Measurements from ENCODE around the gene TEK. TPM values are rescaled to one million over a fixed set of nuclear protein-coding genes. Genes with fewer than 3 reads are reported as not detected.
A peak's percentile ranks its signal among the peaks of the same experiment; 100 is the strongest.

Gene TEK
- total RNA-seq, 2 donors from 2014 or later: 1.6 to 6.3 TPM

- H3K9ac ChIP-seq (ENCODE audit: low read depth in 2 of 2, low read length in 2 of 2): no peak overlapping the region
- H3K9me3 ChIP-seq: no peaks in the 10 kb centered on the region
- H3K27me3 ChIP-seq: no peaks in the 10 kb centered on the region
- H3K4me3 ChIP-seq: no peak overlapping the region
- no peaks in the 10 kb centered on the region for H3K4me1 ChIP-seq
- intact Hi-C loops (cut with DNase I): no loop called here
- no peaks in the 10 kb centered on the region for H3K36me3 ChIP-seq
- H3K27ac ChIP-seq: peak overlapping the region; percentile 29
- no peak for TF ChIP-seq CTCF (IDR thresholded peaks at IDR 0.05)
- DNase-seq: no peak
Measured at GRCh38 chr9:27151693-27152404, 42.8 kb downstream of the TEK start.

GRCh38 chr9:27152405-27152718 lies 43.3 kb downstream of the TEK start:
- no peak for TF ChIP-seq CTCF (IDR thresholded peaks at IDR 0.05)
- intact Hi-C loops (cut with DNase I): no loop called here
- Histone ChIP-seq H3K36me3 (no peaks in the 10 kb centered on the region), H3K27me3 (no peaks in the 10 kb centered on the region), H3K4me3 (no peak overlapping the region), H3K27ac (no peak overlapping the region), H3K9ac (ENCODE audit: low read depth in 2 of 2, low read length in 2 of 2) (no peak overlapping the region), H3K4me1 (no peaks in the 10 kb centered on the region), H3K9me3 (no peaks in the 10 kb centered on the region)
- no peak for DNase-seq

- Histone ChIP-seq H3K4me3 (no peak overlapping the region), H3K27ac (no peak overlapping the region), H3K36me3 (no peaks in the 10 kb centered on the region), H3K9me3 (no peaks in the 10 kb centered on the region), H3K4me1 (no peaks in the 10 kb centered on the region), H3K9ac (ENCODE audit: low read depth in 2 of 2, low read length in 2 of 2) (no peak overlapping the region), H3K27me3 (no peaks in the 10 kb centered on the region)
- intact Hi-C loops (cut with DNase I): no loop called here
- TF ChIP-seq CTCF (IDR thresholded peaks at IDR 0.05): no peak
- no peak for DNase-seq
Measured at GRCh38 chr9:27154908-27155307, 45.9 kb downstream of the TEK start.

- no peak overlapping the region for H3K27ac ChIP-seq
- H3K9ac ChIP-seq (ENCODE audit: low read depth in 2 of 2, low read length in 2 of 2): no peak overlapping the region
- H3K4me3 ChIP-seq: no peak overlapping the region
- DNase-seq: no peak
- no peaks in the 10 kb centered on the region for H3K36me3 ChIP-seq
- TF ChIP-seq CTCF (IDR thresholded peaks at IDR 0.05): no peak
- intact Hi-C loops (cut with DNase I): no loop called here
- no peaks in the 10 kb centered on the region for H3K27me3 ChIP-seq
- H3K4me1 ChIP-seq: no peaks in the 10 kb centered on the region
- H3K9me3 ChIP-seq: no peaks in the 10 kb centered on the region
Measured at GRCh38 chr9:27157097-27157496, 48.1 kb downstream of the TEK start.

- intact Hi-C loops (cut with DNase I): no loop called here
- no peaks in the 10 kb centered on the region for H3K9me3 ChIP-seq
Measured at GRCh38 chr9:27157736-27158135, 48.7 kb downstream of the TEK start.

More at GRCh38 chr9:27157736-27158135, 48.7 kb downstream of the TEK start:
- no peak overlapping the region for H3K4me3 ChIP-seq
- H3K27ac ChIP-seq: no peak overlapping the region
- H3K4me1 ChIP-seq: no peaks in the 10 kb centered on the region
- H3K27me3 ChIP-seq: no peaks in the 10 kb centered on the region
- no peak for TF ChIP-seq CTCF (IDR thresholded peaks at IDR 0.05)
- H3K9ac ChIP-seq (ENCODE audit: low read depth in 2 of 2, low read length in 2 of 2): no peak overlapping the region
- no peak for DNase-seq
- no peaks in the 10 kb centered on the region for H3K36me3 ChIP-seq

Data from colonic mucosa (tissue), 4 donors.